ENCODE measurements around the gene MGAT1. TPM values are rescaled to one million over a fixed set of nuclear protein-coding genes. Genes with fewer than 3 reads are reported as not detected.

The MGAT1 gene
- total RNA-seq, 4 donors from 2014 or later, result 67.6 to 136 (median 99.5) TPM

- TF ChIP-seq CTCF (IDR thresholded peaks at IDR 0.05) (no peak), POLR2A (IDR thresholded peaks at IDR 0.05) (no peak)
- Histone ChIP-seq H3K4me1 (peaks cover 3 to 10% of the 10 kb centered on the region in 2 donors), H3K27ac (peak overlapping the region; percentile 76 to 81), H3K36me3 (no peaks in the 10 kb centered on the region), H3K4me3 (no peak overlapping the region), H3K27me3 (no peaks in the 10 kb centered on the region), H3K9me3 (no peaks in the 10 kb centered on the region)
- intact Hi-C loops (cut with DNase I; ENCODE audit: low total_unique reads), result no loop called here
- DNase-seq, result no peak
These were observed 15.5 kb upstream of the MGAT1 start for GRCh38 chr5:180817893-180818674.

- Histone ChIP-seq H3K4me1 (peaks cover 3 to 10% of the 10 kb centered on the region in 2 donors), H3K9me3 (no peaks in the 10 kb centered on the region), H3K27me3 (no peaks in the 10 kb centered on the region), H3K36me3 (no peaks in the 10 kb centered on the region), H3K4me3 (no peak overlapping the region), H3K27ac (peak overlapping the region; percentile 76 to 81)
- intact Hi-C loops (cut with DNase I; ENCODE audit: low total_unique reads), result no loop called here
- peak; percentile 63 to 70 for DNase-seq
- no peak for TF ChIP-seq CTCF (IDR thresholded peaks at IDR 0.05)
- TF ChIP-seq POLR2A (IDR thresholded peaks at IDR 0.05), result no peak
These were observed 14.3 kb upstream of the MGAT1 start for GRCh38 chr5:180816608-180817534.

- peaks cover 3 to 10% of the 10 kb centered on the region in 2 donors for H3K4me1 ChIP-seq
- intact Hi-C loops (cut with DNase I; ENCODE audit: low total_unique reads), result no loop called here
- TF ChIP-seq CTCF (IDR thresholded peaks at IDR 0.05) (no peak), POLR2A (IDR thresholded peaks at IDR 0.05) (no peak)
- H3K27me3 ChIP-seq, result no peaks in the 10 kb centered on the region
- no peak for DNase-seq
- no peak overlapping the region for H3K4me3 ChIP-seq
- peak overlapping the region; percentile 76 to 81 for H3K27ac ChIP-seq
- no peaks in the 10 kb centered on the region for H3K36me3 ChIP-seq
- no peaks in the 10 kb centered on the region for H3K9me3 ChIP-seq
These were observed 12.8 kb upstream of the MGAT1 start for GRCh38 chr5:180815293-180815917.

GRCh38 chr5:180813420-180813819 is 10.8 kb upstream of the MGAT1 start:
- peak overlapping the region; percentile 76 to 81 for H3K27ac ChIP-seq
- no peak for TF ChIP-seq CTCF (IDR thresholded peaks at IDR 0.05)
- no peak for TF ChIP-seq POLR2A (IDR thresholded peaks at IDR 0.05)
- DNase-seq, result no peak
- peaks cover 10% of the 10 kb centered on the region in 2 donors for H3K4me1 ChIP-seq
- intact Hi-C loops (cut with DNase I; ENCODE audit: low total_unique reads), result no loop called here
- H3K4me3 ChIP-seq, result no peak overlapping the region
- no peaks in the 10 kb centered on the region for H3K9me3 ChIP-seq
- H3K36me3 ChIP-seq, result no peaks in the 10 kb centered on the region
- H3K27me3 ChIP-seq, result no peaks in the 10 kb centered on the region

Measured in uterus (tissue), 4 donors.